Stimulated activated CD4-positive, alpha-beta T cell treated with anti-CD3 and anti-CD28 coated beads, Interleukin-12 subunit alpha, Interleukin-12 subunit beta, amount 100 ng/mL, for 4 hours (primary cell): ENCODE results near the gene BANF2.

Experiments used
- DNase-seq: peaks from one replicate; pipeline ENCODE4 v3.0.0-alpha.2; 2020

Gene BANF2

GRCh38 chr20:17664025-17664633, 35.6 kb upstream of the BANF2 start:
- no peak for DNase-seq

- DNase-seq = no peak
These were observed 34.0 kb upstream of the BANF2 start for GRCh38 chr20:17665756-17666155.

- no peak for DNase-seq
These were observed 33.3 kb upstream of the BANF2 start for GRCh38 chr20:17666481-17666880.

- no peak for DNase-seq
These were observed 32.3 kb upstream of the BANF2 start for GRCh38 chr20:17667445-17667844.

- DNase-seq = no peak
These were observed 31.3 kb upstream of the BANF2 start for GRCh38 chr20:17668432-17668831.

- DNase-seq = no peak
These were observed 30.3 kb upstream of the BANF2 start for GRCh38 chr20:17669306-17669931.

GRCh38 chr20:17671011-17671410, 28.8 kb upstream of the BANF2 start:
- DNase-seq = no peak

GRCh38 chr20:17671565-17671964, 28.2 kb upstream of the BANF2 start:
- no peak for DNase-seq

- DNase-seq = no peak
These were observed 26.7 kb upstream of the BANF2 start for GRCh38 chr20:17673084-17673483.

- DNase-seq = no peak
These were observed 24.8 kb upstream of the BANF2 start for GRCh38 chr20:17674722-17675518.

GRCh38 chr20:17675519-17676377, 24.0 kb upstream of the BANF2 start:
- DNase-seq = no peak

GRCh38 chr20:17676378-17676759, 23.4 kb upstream of the BANF2 start:
- DNase-seq = no peak

- no peak for DNase-seq
These were observed 22.8 kb upstream of the BANF2 start for GRCh38 chr20:17676942-17677341.

- no peak for DNase-seq
These were observed 21.5 kb upstream of the BANF2 start for GRCh38 chr20:17678295-17678694.

GRCh38 chr20:17678886-17679285, 20.9 kb upstream of the BANF2 start:
- no peak for DNase-seq

GRCh38 chr20:17679941-17680835, 19.6 kb upstream of the BANF2 start:
- no peak for DNase-seq

GRCh38 chr20:17680836-17681725, 18.7 kb upstream of the BANF2 start:
- peak; percentile 79 for DNase-seq

GRCh38 chr20:17681726-17682102, 18.1 kb upstream of the BANF2 start:
- DNase-seq = no peak

- DNase-seq = peak; percentile 94
These were observed 17.5 kb upstream of the BANF2 start, which contains the start of gene RRBP1 for GRCh38 chr20:17682103-17682888. Gene RRBP1, minus strand, starts transcription at chr20:17682242. Its CDS starts 21,735 bp downstream, at chr20:17660507.

GRCh38 chr20:17682889-17683198, 16.9 kb upstream of the BANF2 start:
- no peak for DNase-seq
